Psoas muscle (tissue), 8 donors: Measurements from ENCODE around the gene PTPRM. TPM values are rescaled to one million over a fixed set of nuclear protein-coding genes. Genes with fewer than 3 reads are reported as not detected.

Source experiments
- ATAC-seq, 4 donors: fragments of 200-7000 bp; cut with Tn5 transposase; one replicate each; pipeline ENCODE4 v1.9.1; 2020; ENCODE audit warnings: moderate library complexity in 3 of 4, mild to moderate bottlenecking in 2 of 4
- DNase-seq, 2 donors: peaks; one replicate each; pipeline ENCODE4 v3.0.0-alpha.2; 2020
- H3K27ac ChIP-seq: fragments of 200-600 bp; one replicate; pipeline ENCODE4 v1.8.0; 2022
- H3K27me3 ChIP-seq, 3 donors: fragments of 200-600 bp in 1 of 3; one replicate each; pipeline versions ENCODE4 v1.6.1 to v1.8.0; 2013 to 2022; ENCODE audit warnings: low read length in 2 of 3, mild to moderate bottlenecking in 2 of 3, moderate library complexity in 1 of 3; ENCODE audit not compliant: insufficient read depth in 3 of 3
- H3K36me3 ChIP-seq, 2 donors: fragments of 200-600 bp in 1 of 2; one replicate each; pipeline versions ENCODE4 v1.6.1 to v1.8.0; 2013 to 2022; ENCODE audit warnings: low read depth in 1 of 2, mild to moderate bottlenecking in 1 of 2, moderate library complexity in 1 of 2; ENCODE audit not compliant: insufficient read depth in 1 of 2
- H3K4me1 ChIP-seq: fragments of 200-600 bp; one replicate; pipeline ENCODE4 v1.8.0; 2022
- H3K4me3 ChIP-seq: fragments of 200-600 bp; one replicate; pipeline ENCODE4 v1.8.0; 2022; ENCODE audit warnings: mild to moderate bottlenecking
- H3K9me3 ChIP-seq: fragments of 200-600 bp; one replicate; pipeline ENCODE4 v1.8.0; 2022
- WGBS, 3 donors: extraction: QIAGEN DNeasy Blood & Tissue Kit; methylation state at CpG; one replicate each; pipeline versions ENCODE4 v1.1.6 to v1.1.7; 2013; 5-methylcytosine and 5-hydroxymethylcytosine counted together
- intact Hi-C, 2 donors: fragments of 100-400 bp; cut with DNase I; formaldehyde crosslinking; loops; one replicate each; pipeline versions ENCODE4 v1.11.0 to v1.14.2; 2022
- polyA plus RNA-seq, 3 donors: library from polyadenylated mRNA; stranded (reverse); fragments of 200-250 nt; gene quantifications; one replicate each; pipeline ENCODE4 v1.2.3, GENCODE V29; 2013
- total RNA-seq, 4 donors: library from RNA; stranded (reverse); fragmentation: NEBNext Ultra II Directional in 2 of 4; extraction: Animal tissue kit (Norgen Biotek cat#: 25700) in 2 of 4; gene quantifications; one replicate each; pipeline versions ENCODE4 v1.2.1 to v1.2.4, GENCODE V29; 2021 to 2023
- TF ChIP-seq, protein P1 (sequence below): fragments of 200-600 bp; IDR thresholded peaks from one replicate; pipeline ENCODE4 v1.8.0; 2022; ENCODE audit warnings: antibody characterized with exemption
- donor health status: healthy with polysubstance abuse.
- donor health status: DM: no; HTN: no; CAD: no; lungs with moderate emphysema.
- donor health status: Bipolar disorder and iron deficiency.
- donor health status: healthy.
- donor health status: DM: yes; HTN: yes; CAD: no.
- donor health status: DM: no; HTN: no; CAD: no.
- donor health status: DM: no; HTN: no; CAD: no.
- donor health status: DM: yes; HTN: yes; CAD: no.

The PTPRM gene
- total and polyA plus RNA-seq, 7 donors: 27.4 to 78.9 (median 39.0) TPM

DNA sequence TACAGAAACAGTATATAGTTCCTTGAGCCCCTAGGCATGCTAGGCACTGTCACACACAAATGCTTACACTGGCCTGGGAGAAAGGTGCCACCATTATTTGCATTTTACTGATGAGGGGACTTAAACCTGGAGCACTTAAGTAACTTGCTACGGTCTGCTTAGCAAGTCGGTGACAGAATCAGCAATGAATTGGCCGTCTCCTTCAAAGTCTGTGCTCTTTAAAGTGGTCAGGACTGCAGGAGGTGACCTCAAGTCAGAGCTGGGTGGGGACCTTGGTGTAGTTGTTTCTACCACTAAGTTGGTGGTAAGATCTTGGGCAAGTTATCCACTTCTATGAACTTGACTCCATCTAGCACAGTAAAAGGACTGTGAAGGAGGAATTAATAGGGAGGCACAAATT is 34.8 kb downstream of the PTPRM start:
- peaks cover 87% of the 10 kb centered on the region for H3K4me1 ChIP-seq
- ATAC-seq (no peak), DNase-seq (no peak)
- H3K4me3 ChIP-seq: no peak overlapping the region
- no peak overlapping the region for H3K27ac ChIP-seq
- intact Hi-C loops: no loop called here
- TF ChIP-seq, protein P1, sequence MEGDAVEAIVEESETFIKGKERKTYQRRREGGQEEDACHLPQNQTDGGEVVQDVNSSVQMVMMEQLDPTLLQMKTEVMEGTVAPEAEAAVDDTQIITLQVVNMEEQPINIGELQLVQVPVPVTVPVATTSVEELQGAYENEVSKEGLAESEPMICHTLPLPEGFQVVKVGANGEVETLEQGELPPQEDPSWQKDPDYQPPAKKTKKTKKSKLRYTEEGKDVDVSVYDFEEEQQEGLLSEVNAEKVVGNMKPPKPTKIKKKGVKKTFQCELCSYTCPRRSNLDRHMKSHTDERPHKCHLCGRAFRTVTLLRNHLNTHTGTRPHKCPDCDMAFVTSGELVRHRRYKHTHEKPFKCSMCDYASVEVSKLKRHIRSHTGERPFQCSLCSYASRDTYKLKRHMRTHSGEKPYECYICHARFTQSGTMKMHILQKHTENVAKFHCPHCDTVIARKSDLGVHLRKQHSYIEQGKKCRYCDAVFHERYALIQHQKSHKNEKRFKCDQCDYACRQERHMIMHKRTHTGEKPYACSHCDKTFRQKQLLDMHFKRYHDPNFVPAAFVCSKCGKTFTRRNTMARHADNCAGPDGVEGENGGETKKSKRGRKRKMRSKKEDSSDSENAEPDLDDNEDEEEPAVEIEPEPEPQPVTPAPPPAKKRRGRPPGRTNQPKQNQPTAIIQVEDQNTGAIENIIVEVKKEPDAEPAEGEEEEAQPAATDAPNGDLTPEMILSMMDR: no peak
- WGBS, 3 donors: 90 to 96% (median 95%) methylated on average over 3 of the region's 3 CpGs
- no peaks in the 10 kb centered on the region for H3K27me3 ChIP-seq
- no peaks in the 10 kb centered on the region for H3K9me3 ChIP-seq
- H3K36me3 ChIP-seq: no peaks in the 10 kb centered on the region

DNA sequence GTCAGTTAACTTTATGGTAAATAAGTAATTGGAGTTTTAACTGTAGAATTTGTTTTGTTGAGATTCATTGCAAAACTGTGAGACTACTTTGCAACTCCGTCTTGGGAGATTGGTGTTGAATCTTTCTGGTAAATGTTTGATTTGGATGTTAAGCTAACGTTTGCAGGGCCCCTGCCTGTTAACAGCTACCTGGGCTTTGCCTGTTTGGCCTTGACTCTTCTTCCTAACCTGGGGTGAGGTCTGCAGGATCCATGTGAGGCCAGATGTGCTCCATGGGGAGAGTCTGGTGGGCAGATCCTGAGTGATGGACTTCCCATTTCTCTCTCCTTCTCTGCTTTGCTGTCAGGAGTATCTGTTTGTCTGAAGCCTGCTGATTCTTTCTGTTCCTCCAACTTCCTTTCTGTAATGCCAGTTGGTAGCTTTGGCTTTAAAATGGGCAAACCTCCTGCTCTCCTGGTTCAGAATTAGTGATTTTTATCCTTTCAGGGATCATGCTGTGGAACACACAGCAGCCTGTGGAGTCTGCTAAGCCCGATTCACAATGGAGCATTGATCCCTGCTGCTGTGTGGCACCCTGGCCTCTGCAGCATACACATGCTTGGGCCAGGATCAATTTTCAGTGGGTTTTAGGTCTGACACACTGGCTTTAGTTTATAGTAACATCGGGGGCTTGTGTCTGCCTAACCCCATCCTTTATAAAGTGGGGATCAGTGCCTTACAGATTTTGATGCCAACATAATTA is 36.3 kb downstream of the PTPRM start:
- Histone ChIP-seq H3K9me3 (no peaks in the 10 kb centered on the region), H3K4me1 (peaks cover 86% of the 10 kb centered on the region), H3K27me3 (no peaks in the 10 kb centered on the region), H3K27ac (peak overlapping the region; percentile 3), H3K36me3 (no peaks in the 10 kb centered on the region), H3K4me3 (no peak overlapping the region)
- TF ChIP-seq, protein P1: no peak
- intact Hi-C loops: no loop called here
- DNase-seq (no peak), ATAC-seq (no peak)
- 45 to 67% (median 57%) methylated on average over 4 of the region's 4 CpGs for WGBS, 3 donors

DNA sequence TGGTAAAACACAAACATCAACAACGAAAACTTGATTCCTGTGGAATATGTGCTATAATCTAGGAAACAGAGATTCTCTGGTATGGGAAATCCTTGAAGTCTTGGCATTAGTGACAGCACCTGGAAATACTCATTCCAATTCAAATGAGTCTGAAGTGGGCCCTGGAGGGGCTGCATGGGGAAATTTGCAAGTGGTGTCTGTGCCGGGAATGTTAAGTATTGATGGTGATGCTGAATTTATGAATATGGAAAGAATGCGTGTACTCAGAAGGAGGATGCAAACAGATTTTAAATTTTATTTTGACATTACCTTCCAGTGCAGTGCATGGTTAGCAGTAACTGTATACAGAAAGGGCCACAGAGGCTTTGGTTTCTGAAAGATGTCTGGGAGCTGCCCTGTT is 37.2 kb downstream of the PTPRM start:
- H3K36me3 ChIP-seq: no peaks in the 10 kb centered on the region
- intact Hi-C loops: no loop called here
- H3K4me1 ChIP-seq: peaks cover 86% of the 10 kb centered on the region
- ATAC-seq (no peak), DNase-seq (no peak)
- H3K9me3 ChIP-seq: no peaks in the 10 kb centered on the region
- WGBS, 3 donors: 70 to 82% (median 76%) methylated on average over 3 of the region's 3 CpGs
- H3K4me3 ChIP-seq: no peak overlapping the region
- H3K27ac ChIP-seq: no peak overlapping the region
- no peaks in the 10 kb centered on the region for H3K27me3 ChIP-seq
- TF ChIP-seq, protein P1: no peak

DNA sequence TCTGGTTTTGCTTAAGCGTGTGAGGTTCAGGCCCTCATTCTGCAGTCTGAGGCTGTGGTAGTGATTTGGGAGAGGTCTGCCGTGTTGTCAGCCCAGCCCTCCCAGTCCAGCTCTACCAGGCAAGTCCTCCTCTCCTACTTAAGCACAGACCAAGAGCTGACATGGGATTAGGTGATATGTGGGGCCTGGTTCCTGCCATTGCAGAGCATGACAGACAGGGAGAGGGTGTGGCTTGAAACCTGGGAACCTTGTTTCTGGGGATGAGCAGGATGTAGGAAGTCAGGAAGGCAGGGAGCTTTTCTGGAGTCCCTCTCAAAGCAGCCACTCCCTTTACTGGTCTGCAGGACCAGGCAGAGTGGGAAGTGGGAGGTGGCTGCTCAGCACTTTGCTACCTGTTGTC is 38.6 kb downstream of the PTPRM start:
- ATAC-seq (no peak), DNase-seq (no peak)
- intact Hi-C loops: loop anchor here (5.0 kb wide), 1 partner anchor 38 kb away; the partner anchor contains the start of gene PTPRM (in 2 of the 2)
- Histone ChIP-seq H3K27ac (peak overlapping the region; percentile 89), H3K36me3 (no peaks in the 10 kb centered on the region), H3K4me3 (no peak overlapping the region), H3K27me3 (no peaks in the 10 kb centered on the region), H3K4me1 (peaks cover 86% of the 10 kb centered on the region), H3K9me3 (no peaks in the 10 kb centered on the region)
- TF ChIP-seq, protein P1: no peak
- WGBS, 3 donors: 91 to 94% (median 93%) methylated on average over 2 of the region's 2 CpGs
